Mammary epithelial cell (primary cell): ENCODE results near the gene ATG4B.

Source experiments
- EZH2 ChIP-seq: IDR thresholded peaks from 2 replicates; pipeline ENCODE4 v1.6.1; 2012; ENCODE audit warnings: low read length, inconsistent platforms, borderline replicate concordance
- TF ChIP-seq, protein P1 (sequence below), 2 donors: IDR thresholded peaks in 1 of 2; conservative IDR thresholded peaks in 1 of 2; 2 replicates each; pipeline ENCODE4 v1.5.1; 2011 to 2012; ENCODE audit warnings: inconsistent platforms in 2 of 2, low read length in 2 of 2, mild to moderate bottlenecking in 2 of 2, control low read depth in 1 of 2, low read depth in 1 of 2; ENCODE audit not compliant: insufficient read depth in 1 of 2; ENCODE audit errors: extremely low read depth in 1 of 2

DNA sequence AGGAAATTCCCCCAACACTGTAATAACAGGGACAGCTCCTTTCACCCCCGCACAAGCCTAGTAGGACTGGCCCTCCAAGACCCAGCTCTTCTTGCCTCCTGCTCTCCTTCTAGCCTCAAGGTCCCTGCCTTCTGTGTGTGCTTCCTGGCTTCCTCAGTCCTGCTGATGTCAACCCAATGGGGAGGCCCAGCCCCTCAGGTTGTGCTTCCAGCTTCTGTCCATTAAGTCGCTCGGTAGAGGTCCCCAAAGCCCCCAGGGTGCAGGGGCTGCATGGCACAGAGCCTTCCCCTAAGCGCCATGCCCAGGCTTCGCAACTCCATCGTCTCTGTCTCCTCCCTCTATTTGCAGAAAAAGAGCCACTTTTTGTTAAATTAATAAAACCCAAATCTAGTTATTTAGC is 39.9 kb upstream of the ATG4B start:
- TF ChIP-seq, protein P1, sequence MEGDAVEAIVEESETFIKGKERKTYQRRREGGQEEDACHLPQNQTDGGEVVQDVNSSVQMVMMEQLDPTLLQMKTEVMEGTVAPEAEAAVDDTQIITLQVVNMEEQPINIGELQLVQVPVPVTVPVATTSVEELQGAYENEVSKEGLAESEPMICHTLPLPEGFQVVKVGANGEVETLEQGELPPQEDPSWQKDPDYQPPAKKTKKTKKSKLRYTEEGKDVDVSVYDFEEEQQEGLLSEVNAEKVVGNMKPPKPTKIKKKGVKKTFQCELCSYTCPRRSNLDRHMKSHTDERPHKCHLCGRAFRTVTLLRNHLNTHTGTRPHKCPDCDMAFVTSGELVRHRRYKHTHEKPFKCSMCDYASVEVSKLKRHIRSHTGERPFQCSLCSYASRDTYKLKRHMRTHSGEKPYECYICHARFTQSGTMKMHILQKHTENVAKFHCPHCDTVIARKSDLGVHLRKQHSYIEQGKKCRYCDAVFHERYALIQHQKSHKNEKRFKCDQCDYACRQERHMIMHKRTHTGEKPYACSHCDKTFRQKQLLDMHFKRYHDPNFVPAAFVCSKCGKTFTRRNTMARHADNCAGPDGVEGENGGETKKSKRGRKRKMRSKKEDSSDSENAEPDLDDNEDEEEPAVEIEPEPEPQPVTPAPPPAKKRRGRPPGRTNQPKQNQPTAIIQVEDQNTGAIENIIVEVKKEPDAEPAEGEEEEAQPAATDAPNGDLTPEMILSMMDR (conservative IDR thresholded peaks at IDR 0.05 in 1 of 2, IDR thresholded peaks at IDR 0.05 in 1 of 2; ENCODE audit: extremely low read depth in 1 of 2, insufficient read depth in 1 of 2, low read depth in 1 of 2, low read length in 2 of 2), result no peak
- no peak for TF ChIP-seq EZH2
